VCaP (cell line): ENCODE measurements around the gene LYPD5.
A peak's percentile ranks its signal among the peaks of the same experiment; 100 is the strongest.
"Not testable (repeated sequence)": the region's sequence is repeated elsewhere in the genome, so short reads cannot be mapped to it uniquely, and the experiment has no call there.

Source experiments
- H3K27ac ChIP-seq: fragments of 450-650 bp; 2 replicates; pipeline ENCODE4 v1.5.1; 2017
- TF ChIP-seq, protein P1 (sequence below): fragments of 450-650 bp; conservative IDR thresholded peaks from 2 replicates; pipeline ENCODE4 v1.5.1; 2017; ENCODE audit warnings: mild to moderate bottlenecking, moderate library complexity

The LYPD5 gene

DNA sequence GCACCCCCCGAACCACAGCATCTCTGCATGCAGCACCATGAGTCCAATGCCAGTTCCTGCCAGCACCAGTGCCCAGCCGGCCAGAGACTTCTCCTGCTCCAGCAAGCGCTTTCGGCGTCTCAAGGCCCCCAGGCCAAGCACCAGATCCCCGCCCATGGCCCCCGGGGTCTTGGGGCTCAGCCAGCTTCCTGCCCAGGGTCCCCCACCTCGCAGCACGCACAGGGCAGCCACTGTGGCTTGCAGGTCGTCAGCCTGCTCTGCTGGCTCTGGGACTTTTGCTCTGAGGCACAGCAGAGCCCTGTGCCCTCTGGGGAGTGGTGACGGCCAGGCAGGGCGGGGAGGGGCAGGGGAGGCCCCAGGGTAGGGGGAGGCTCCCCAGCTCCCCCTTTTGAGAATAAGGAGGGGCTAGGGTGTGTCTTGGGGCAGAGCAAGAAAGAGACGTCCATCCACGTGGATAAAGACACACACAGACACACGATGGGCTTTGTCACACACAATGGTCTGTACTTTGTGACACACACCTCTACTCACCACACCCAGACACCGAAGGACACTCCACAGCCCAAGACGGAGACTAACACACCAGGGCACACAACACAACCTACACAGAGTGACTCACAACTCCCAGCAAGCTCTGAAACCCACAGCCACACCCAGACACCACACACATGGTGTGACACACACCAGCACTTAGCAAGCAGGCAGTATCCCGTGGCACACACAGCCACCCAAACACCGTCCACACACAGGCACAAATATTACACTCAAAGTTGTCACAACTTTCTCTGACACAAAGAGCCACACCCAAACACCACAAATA is 21.3 kb downstream of the LYPD5 start, which contains the start of gene KCNN4:
Gene KCNN4 (minus strand): TSS at position 268 of the 820 bp plus-strand sequence. CDS start 112 bp downstream, at position 156.
- no peak within 1 kb of the TSS for H3K27ac ChIP-seq
- TF ChIP-seq, protein P1, sequence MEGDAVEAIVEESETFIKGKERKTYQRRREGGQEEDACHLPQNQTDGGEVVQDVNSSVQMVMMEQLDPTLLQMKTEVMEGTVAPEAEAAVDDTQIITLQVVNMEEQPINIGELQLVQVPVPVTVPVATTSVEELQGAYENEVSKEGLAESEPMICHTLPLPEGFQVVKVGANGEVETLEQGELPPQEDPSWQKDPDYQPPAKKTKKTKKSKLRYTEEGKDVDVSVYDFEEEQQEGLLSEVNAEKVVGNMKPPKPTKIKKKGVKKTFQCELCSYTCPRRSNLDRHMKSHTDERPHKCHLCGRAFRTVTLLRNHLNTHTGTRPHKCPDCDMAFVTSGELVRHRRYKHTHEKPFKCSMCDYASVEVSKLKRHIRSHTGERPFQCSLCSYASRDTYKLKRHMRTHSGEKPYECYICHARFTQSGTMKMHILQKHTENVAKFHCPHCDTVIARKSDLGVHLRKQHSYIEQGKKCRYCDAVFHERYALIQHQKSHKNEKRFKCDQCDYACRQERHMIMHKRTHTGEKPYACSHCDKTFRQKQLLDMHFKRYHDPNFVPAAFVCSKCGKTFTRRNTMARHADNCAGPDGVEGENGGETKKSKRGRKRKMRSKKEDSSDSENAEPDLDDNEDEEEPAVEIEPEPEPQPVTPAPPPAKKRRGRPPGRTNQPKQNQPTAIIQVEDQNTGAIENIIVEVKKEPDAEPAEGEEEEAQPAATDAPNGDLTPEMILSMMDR, result no peak

DNA sequence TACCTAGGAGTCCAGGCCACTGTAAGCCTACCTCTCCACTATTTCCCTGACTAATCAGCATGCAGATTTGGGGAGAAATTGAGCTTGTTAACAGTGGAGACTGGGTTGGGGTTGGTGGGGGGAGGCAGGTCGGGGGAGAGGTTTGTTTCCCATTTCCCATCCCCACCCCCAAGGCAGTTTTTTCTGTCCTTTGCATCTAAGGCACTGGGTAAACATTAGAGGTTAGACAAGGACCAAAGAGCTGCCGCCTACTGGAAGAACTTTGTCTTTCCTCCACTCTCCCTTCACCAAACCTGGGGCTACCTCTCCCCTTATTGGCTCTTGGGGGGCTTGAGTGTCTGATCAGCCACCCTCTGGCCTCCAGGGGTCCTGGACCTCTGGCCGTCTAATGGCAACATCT is 22.4 kb downstream of the LYPD5 start:
- H3K27ac ChIP-seq, result no peak overlapping the region
- TF ChIP-seq, protein P1, result 0 out of 2 replicates have a peak, but pooled peaks have one; percentile 8

DNA sequence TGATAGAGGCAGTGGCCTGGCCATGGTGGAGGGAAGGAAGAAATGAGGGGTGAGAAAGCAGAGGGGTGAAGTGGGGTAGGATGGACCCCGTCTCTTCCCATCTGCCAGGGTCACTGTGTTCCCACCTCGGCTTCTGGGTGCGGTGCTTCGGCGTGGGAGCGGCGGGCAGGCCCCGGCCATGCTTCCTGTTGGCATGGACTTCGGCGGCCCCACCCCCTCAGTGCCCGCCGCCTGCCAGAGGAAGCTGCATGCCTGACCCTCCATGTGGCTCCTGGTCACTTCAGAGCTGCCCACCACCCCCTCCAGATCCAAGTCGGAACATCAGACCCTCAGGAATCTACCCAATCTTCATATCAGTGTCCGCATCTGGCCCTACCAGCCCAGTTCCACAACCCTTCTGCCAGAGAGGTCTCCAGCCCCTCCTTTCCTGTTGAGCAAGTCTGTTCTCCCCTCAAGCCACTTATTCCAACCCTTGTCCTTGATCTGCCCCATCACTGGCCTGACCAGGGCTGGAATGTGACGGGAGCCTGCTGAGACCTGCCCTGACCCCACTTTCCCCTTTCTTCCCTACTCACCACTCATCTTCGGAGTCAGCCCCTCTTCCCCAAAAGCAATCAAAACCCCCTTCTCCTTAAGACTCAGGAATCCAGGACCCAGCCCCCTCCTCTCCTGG is 23.0 kb downstream of the LYPD5 start:
- H3K27ac ChIP-seq, result no peak overlapping the region
- TF ChIP-seq, protein P1, result no peak

DNA sequence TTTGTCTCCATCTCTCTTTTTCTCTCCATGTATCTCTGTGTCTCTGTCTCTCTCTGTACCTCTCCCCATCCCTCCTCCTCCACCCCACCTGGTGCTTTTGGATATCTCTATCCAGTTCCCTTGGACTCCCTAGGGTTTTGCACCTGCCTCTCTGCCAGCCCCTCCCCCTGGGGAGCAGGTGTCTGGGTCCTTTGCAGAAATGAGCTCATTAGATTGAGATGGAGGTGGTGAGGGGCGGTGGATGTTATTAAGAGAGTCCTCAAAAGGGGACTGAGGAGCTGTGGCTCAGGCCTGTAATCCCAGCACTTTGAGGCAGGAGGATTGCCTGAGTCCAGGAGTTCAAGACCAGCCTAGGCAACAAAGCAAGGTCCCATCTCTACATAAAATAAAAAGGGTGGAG is 23.6 kb downstream of the LYPD5 start:
- TF ChIP-seq, protein P1, result no peak
- no peak overlapping the region for H3K27ac ChIP-seq

DNA sequence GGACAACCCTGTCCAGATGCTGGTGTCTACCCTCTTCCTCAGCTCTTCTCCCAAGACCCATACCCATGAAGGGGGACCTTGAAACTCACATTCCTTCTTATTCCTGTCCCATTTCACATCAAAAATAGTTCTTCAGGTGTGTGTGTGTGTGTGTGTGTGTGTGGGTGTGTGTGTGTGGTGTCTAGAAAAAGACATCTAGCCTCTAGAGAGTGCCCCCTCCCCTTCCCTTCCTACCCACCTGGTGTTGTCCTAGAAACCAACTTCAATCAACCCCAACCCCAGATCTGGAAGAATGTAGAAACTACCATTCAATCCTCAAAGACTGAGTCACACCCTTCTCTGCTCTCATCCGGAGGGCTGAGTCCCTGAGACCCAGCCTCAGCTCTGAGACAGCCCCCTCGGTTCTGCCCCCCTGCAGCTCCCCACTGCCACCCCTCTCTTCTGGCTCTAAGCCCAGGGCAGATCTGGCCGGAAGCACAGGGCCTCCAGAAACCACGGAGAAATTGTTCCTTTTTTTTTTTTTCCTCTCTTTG is 25.0 kb downstream of the LYPD5 start:
- H3K27ac ChIP-seq, result no peak overlapping the region
- TF ChIP-seq, protein P1, result no peak

DNA sequence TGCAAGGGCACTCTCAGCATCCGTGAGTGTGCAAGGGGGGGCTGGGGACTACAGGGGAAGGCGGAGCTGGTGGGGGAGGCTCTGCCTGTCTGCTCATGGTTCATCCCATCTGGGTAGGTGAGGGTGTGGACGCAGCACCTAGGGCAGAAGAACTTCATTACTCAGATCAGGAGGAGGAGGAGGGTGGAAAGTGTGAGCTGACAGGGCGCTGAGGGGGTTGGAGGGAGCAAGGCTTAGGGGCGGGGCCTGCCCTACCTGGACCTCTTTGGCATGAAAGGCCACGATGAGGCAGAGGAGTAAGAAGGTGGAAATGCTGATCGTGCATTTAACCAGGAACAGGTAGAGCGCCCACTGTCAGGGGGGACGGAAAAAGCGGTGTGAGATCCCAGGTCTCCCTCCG is 26.0 kb downstream of the LYPD5 start:
- H3K27ac ChIP-seq, result no peak overlapping the region
- TF ChIP-seq, protein P1, result no peak

DNA sequence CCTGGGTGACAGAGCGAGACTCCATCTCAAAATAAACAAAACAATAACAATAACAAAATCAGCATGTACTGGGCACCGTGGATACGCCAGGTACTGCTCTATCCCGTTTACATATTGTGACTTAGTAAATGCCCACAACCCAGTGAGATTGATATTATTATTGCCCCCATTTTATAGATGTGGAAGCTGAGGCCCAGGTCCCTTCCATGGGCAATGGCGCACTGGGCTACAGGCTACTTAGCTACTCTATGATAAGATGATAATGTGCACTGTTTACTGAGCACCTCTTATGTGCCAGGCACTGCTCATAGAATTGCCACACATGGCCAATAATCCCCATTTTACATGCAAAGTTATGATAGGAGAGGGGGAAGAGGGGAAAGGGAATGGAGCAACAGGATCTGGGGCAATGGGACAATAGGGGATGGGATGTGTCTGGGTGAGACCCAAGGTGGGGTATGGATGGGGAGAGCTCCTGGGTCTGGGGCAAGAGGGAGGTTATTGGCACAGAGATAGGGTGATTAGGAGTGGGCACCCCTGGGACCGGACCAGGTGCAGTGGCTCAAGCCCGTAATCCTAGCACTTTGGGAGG is 26.9 kb downstream of the LYPD5 start:
- H3K27ac ChIP-seq, result no peak overlapping the region
- TF ChIP-seq, protein P1, result no peak

DNA sequence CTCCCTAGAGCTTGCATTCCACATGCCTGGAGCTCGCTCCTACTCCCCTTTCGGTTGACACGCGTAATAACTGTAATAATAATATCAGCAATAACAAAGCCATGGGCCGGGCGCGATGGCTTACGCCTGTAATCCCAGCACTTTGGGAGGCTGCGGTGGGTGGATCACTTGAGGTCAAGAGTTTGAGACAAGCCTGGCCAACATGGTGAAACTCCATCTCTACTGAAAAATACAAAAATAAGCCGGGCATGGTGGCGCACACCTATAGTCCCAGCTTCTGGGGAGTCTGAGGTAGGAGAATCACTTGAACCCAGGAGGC is 27.3 kb downstream of the LYPD5 start:
- not testable (repeated sequence) for H3K27ac ChIP-seq
